ENCODE results near the gene DNA2. TPM values are rescaled to one million over a fixed set of nuclear protein-coding genes. Genes with fewer than 3 reads are reported as not detected.
A peak's percentile ranks its signal among the peaks of the same experiment; 100 is the strongest.

Gene DNA2, protein sequence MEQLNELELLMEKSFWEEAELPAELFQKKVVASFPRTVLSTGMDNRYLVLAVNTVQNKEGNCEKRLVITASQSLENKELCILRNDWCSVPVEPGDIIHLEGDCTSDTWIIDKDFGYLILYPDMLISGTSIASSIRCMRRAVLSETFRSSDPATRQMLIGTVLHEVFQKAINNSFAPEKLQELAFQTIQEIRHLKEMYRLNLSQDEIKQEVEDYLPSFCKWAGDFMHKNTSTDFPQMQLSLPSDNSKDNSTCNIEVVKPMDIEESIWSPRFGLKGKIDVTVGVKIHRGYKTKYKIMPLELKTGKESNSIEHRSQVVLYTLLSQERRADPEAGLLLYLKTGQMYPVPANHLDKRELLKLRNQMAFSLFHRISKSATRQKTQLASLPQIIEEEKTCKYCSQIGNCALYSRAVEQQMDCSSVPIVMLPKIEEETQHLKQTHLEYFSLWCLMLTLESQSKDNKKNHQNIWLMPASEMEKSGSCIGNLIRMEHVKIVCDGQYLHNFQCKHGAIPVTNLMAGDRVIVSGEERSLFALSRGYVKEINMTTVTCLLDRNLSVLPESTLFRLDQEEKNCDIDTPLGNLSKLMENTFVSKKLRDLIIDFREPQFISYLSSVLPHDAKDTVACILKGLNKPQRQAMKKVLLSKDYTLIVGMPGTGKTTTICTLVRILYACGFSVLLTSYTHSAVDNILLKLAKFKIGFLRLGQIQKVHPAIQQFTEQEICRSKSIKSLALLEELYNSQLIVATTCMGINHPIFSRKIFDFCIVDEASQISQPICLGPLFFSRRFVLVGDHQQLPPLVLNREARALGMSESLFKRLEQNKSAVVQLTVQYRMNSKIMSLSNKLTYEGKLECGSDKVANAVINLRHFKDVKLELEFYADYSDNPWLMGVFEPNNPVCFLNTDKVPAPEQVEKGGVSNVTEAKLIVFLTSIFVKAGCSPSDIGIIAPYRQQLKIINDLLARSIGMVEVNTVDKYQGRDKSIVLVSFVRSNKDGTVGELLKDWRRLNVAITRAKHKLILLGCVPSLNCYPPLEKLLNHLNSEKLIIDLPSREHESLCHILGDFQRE
- 27.3 and 34.6 TPM in 2 replicates for total RNA-seq (2016; rRNA removed; fragmentation: Illumina TruSeq; extraction: Trizol)
- total RNA-seq (2016; cell fraction: cytosol; rRNA removed; fragmentation: Illumina TruSeq; extraction: Trizol; ENCODE audit: low read depth) = 48.8 and 50.9 TPM in 2 replicates
- 24.8 and 29.9 TPM in 2 replicates for total RNA-seq (2016; cell fraction: insoluble cytoplasmic fraction; rRNA removed; fragmentation: Illumina TruSeq; extraction: Trizol)
- 23.3 and 30.7 TPM in 2 replicates for total RNA-seq (2016; cell fraction: membrane; rRNA removed; fragmentation: Illumina TruSeq; extraction: Trizol)
- 26.5 and 27.7 TPM in 2 replicates for total RNA-seq (2016; cell fraction: nucleus; rRNA removed; fragmentation: Illumina TruSeq; extraction: Trizol)
- polyA plus RNA-seq (2011; rRNA removed) = 3.3 and 4.8 TPM in 2 replicates
- polyA plus RNA-seq (2011; cell fraction: cytosol; rRNA removed) = 1.5 and 2.0 TPM in 2 replicates
- 4.2 and 6.5 TPM in 2 replicates for polyA plus RNA-seq (2011; cell fraction: nucleus; rRNA removed)
- 2.7 and 5.2 TPM in 2 replicates for polyA plus RNA-seq (2012)
- 0.80 and 1.0 TPM in 2 replicates for polyA plus RNA-seq (2016; cell fraction: cytosol; fragmentation: Illumina TruSeq; extraction: Trizol; ENCODE audit: low read depth)
- polyA plus RNA-seq (2016; cell fraction: insoluble cytoplasmic fraction; fragmentation: Illumina TruSeq; extraction: Trizol; ENCODE audit: low read depth) = 17.5 and 17.6 TPM in 2 replicates
- 1.9 and 3.0 TPM in 2 replicates for polyA plus RNA-seq (2016; cell fraction: membrane; fragmentation: Illumina TruSeq; extraction: Trizol; ENCODE audit: low read depth)
- 24.2 and 24.3 TPM in 2 replicates for polyA plus RNA-seq (2016; cell fraction: nucleus; fragmentation: Illumina TruSeq; extraction: Trizol; ENCODE audit: insufficient read depth, low read depth)
- 1.7 and 3.5 TPM in 2 replicates for polyA minus RNA-seq (2011; rRNA and poly(A)+ RNA removed; ENCODE audit: low replicate concordance)
- polyA minus RNA-seq (2011; cell fraction: cytosol; rRNA and poly(A)+ RNA removed) = 3.5 and 4.4 TPM in 2 replicates
- polyA minus RNA-seq (2011; cell fraction: nucleus; rRNA and poly(A)+ RNA removed) = 13.1 and 13.6 TPM in 2 replicates
- percentile 54 among the genes with signal in this experiment for Bru-seq, nascent RNA
- percentile 66 among the genes with signal in this experiment for BruChase-seq, experiment 1, labeled RNA remaining after a 6-hour chase
- BruChase-seq, experiment 2, labeled RNA remaining after a 2-hour chase = percentile 72 among the genes with signal in this experiment
- long read RNA-seq, experiment 1, partial matches to known transcripts = 3 of 6 reads
- long read RNA-seq, experiment 1, other reads (novel, unspliced or antisense) = 3 of 6 reads
- long read RNA-seq, experiment 2, partial matches to known transcripts = 0 of 2 reads
- long read RNA-seq, experiment 2, other reads (novel, unspliced or antisense) = 2 of 2 reads

DNA sequence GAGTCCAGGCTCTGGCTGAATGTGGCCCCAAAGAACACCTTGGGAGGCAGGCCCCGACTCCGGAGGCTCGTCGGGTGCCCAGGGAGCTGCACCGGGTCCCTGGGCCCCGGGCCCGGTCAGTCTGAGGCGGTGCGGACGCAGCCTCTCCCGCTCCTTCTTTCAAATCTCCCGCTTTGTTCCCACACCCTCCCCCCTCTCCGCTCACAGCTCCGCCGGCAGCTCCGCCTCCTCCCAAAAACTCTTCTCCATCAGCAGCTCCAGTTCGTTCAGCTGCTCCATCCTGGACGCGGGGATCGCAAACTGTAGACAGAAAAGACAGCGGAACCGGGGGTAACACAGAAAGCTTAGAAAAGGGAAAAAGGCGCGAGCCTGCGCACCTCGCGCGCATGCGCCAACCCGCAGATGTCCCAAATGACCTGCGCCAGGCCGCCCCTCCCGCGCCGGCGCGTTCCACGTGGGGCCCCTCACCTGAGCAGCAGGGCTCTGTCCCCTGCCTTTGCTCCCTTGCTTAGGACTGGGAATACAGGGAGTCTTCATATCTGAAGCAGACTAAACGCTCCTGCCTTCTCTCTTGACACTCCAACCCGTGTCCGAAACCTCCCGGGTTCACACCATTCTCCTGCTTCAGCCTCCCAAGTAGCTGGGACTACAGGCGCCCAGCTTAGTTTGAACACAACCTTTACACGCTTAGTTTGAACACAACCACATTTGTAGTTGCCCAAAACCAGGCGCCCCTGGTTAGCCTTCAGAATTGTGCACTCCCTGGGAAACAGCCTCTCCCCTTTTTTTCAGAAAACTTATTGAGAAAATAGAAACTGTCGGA lies at the start of gene DNA2:
Gene DNA2, minus strand, starts transcription at position 388 of the 823 bp plus-strand sequence. Its CDS starts 109 bp downstream, at position 279.
- H3K9ac ChIP-seq (ENCODE audit: insufficient read depth, low read depth, low read length) = peak within 1 kb of the TSS; percentile 71
- peak within 1 kb of the TSS; percentile 83 for H3K27ac ChIP-seq (ENCODE audit: extremely low read length, insufficient read depth, low read length)
- BruUV-seq (replicated peaks) = no TSS peak
- no peaks in the 10 kb centered on the region for H3K27me3 ChIP-seq (ENCODE audit: control insufficient read depth in 1 of 2, insufficient read depth in 2 of 2, low read length in 2 of 2)
- ChIA-PET CTCF (ENCODE audit: low intra/inter-chr PET ratio, low total read pairs) (no interaction called here), POLR2A (interaction anchor here (0.9 to 1.2 kb wide), 2 partner anchors 140 to 250 kb away, joined by 3 read pairs; partner anchors contain the start of genes CCAR1 and HNRNPH3)
- H3K4me1 ChIP-seq (ENCODE audit: insufficient read depth, low read length) = peaks cover 17% of the 10 kb centered on the region
- in situ Hi-C loops (cut with HindIII; ENCODE audit: extremely low pct_ligation_motif_present, low pct_unique_long_range_greater_than_20kb) = no loop called here
- H4K20me1 ChIP-seq (ENCODE audit: insufficient read depth, low read length) = no peaks in the 10 kb centered on the region
- FAIRE-seq = peak; percentile 39
- peak; percentile 66 for DNase-seq (ENCODE audit: low spot score)
- H3K36me3 ChIP-seq (replicated peaks in 1 of 2; ENCODE audit: control insufficient read depth in 1 of 2, insufficient read depth in 2 of 2, low read length in 2 of 2) = peaks cover 0 to 17% of the 10 kb centered on the region in 2 experiments; a peak in 1 of 5 replicates
- H2AFZ ChIP-seq (ENCODE audit: low read length) = peak within 1 kb of the TSS; percentile 32
- intact Hi-C loops (cut with micrococcal nuclease; ENCODE audit: unreplicated experiment) = loop anchor here (5.0 kb wide), 1 partner anchor 91 kb away; the partner anchor contains the start of gene TET1
- peaks cover 20% of the 10 kb centered on the region for H3K79me2 ChIP-seq (ENCODE audit: insufficient read depth, low read length)
- peak; percentile 92 for ATAC-seq
- WGBS (ENCODE audit: low lambda C conversion rate) = 12% methylated on average over 37 of the region's 46 CpGs
- peak within 1 kb of the TSS; percentile 69 for H3K4me2 ChIP-seq (ENCODE audit: low read depth, low read length)
- H3K4me3 ChIP-seq (replicated peaks in 1 of 3; ENCODE audit: insufficient read depth in 1 of 3, low read depth in 2 of 3, low read length in 3 of 3) = peak within 1 kb of the TSS; percentile 80 to 84 (median 83)
- no peaks in the 10 kb centered on the region for H3K9me3 ChIP-seq (ENCODE audit: low read length)
- 0 out of 2 replicates have a peak, but pooled peaks have one; percentile 42 for TF ChIP-seq PPARG (CRISPR knock-in tag; conservative IDR thresholded peaks at IDR 0.05)
- peak; percentile 91 for TF ChIP-seq ASH2L (IDR thresholded peaks at IDR 0.05; ENCODE audit: insufficient read length, low read depth, low read length)
- no peak for TF ChIP-seq ZNF207 (IDR thresholded peaks at IDR 0.05; ENCODE audit: borderline replicate concordance)
- TF ChIP-seq, protein P1, sequence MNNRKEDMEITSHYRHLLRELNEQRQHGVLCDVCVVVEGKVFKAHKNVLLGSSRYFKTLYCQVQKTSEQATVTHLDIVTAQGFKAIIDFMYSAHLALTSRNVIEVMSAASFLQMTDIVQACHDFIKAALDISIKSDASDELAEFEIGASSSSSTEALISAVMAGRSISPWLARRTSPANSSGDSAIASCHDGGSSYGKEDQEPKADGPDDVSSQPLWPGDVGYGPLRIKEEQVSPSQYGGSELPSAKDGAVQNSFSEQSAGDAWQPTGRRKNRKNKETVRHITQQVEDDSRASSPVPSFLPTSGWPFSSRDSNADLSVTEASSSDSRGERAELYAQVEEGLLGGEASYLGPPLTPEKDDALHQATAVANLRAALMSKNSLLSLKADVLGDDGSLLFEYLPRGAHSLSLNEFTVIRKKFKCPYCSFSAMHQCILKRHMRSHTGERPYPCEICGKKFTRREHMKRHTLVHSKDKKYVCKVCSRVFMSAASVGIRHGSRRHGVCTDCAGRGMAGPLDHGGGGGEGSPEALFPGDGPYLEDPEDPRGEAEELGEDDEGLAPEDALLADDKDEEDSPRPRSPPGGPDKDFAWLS (CRISPR knock-in tag; IDR thresholded peaks at IDR 0.05; ENCODE audit: borderline replicate concordance) = no peak
- TF ChIP-seq ZNF282 (IDR thresholded peaks at IDR 0.05; ENCODE audit: partially characterized antibody) = no peak
- TF ChIP-seq KLF15 (CRISPR knock-in tag; IDR thresholded peaks at IDR 0.05; ENCODE audit: borderline replicate concordance) = peak; percentile 89
- TF ChIP-seq, protein P2, sequence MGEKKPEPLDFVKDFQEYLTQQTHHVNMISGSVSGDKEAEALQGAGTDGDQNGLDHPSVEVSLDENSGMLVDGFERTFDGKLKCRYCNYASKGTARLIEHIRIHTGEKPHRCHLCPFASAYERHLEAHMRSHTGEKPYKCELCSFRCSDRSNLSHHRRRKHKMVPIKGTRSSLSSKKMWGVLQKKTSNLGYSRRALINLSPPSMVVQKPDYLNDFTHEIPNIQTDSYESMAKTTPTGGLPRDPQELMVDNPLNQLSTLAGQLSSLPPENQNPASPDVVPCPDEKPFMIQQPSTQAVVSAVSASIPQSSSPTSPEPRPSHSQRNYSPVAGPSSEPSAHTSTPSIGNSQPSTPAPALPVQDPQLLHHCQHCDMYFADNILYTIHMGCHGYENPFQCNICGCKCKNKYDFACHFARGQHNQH (CRISPR knock-in tag; IDR thresholded peaks at IDR 0.05) = no peak; the same call in 1 of the 2 replicates
- TF ChIP-seq ZNF788 (CRISPR knock-in tag; IDR thresholded peaks at IDR 0.05; ENCODE audit: borderline replicate concordance) = no peak
- TF ChIP-seq SOX13 (IDR thresholded peaks at IDR 0.05) = no peak
- no peak for TF ChIP-seq SOX13 (CRISPR knock-in tag; conservative IDR thresholded peaks at IDR 0.05 in 1 of 2, IDR thresholded peaks at IDR 0.05 in 1 of 2)

All from HepG2 (cell line).